NCI-H2196 (cell line): ENCODE measurements around the gene WDR44.
"Not testable (repeated sequence)": the region's sequence is repeated elsewhere in the genome, so short reads cannot be mapped to it uniquely, and the experiment has no call there.

Experiments used
- DNase-seq: peaks from one replicate; lab custom pipeline; 2025; ENCODE audit not compliant: unreplicated experiment; lab: John Stamatoyannopoulos, UW

WDR44 gene

GRCh38 chrX:118345464-118346257 is at the start of gene WDR44:
Gene WDR44, plus strand, starts transcription at chrX:118346106. Its CDS starts 398 bp downstream, at chrX:118346504.
- peak; percentile 88 for DNase-seq

GRCh38 chrX:118305827-118306226 is 40.1 kb upstream of the WDR44 start:
- not testable (repeated sequence) for DNase-seq

GRCh38 chrX:118315529-118315928 is 30.4 kb upstream of the WDR44 start:
- no peak for DNase-seq

- DNase-seq, result no peak
Observed at GRCh38 chrX:118324588-118324987, 21.3 kb upstream of the WDR44 start.

GRCh38 chrX:118325453-118325852 is 20.5 kb upstream of the WDR44 start:
- no peak for DNase-seq

GRCh38 chrX:118329175-118329574 is 16.7 kb upstream of the WDR44 start:
- no peak for DNase-seq

GRCh38 chrX:118337687-118338086 is 8.2 kb upstream of the WDR44 start:
- no peak for DNase-seq

- no peak for DNase-seq
Observed at GRCh38 chrX:118338930-118339329, 7.0 kb upstream of the WDR44 start.

GRCh38 chrX:118345045-118345463 is 852 bp upstream of the WDR44 start:
- no peak for DNase-seq

GRCh38 chrX:118346258-118347094 is 570 bp downstream of the WDR44 start:
- no peak for DNase-seq

- no peak for DNase-seq
Observed at GRCh38 chrX:118347131-118347530, 1.2 kb downstream of the WDR44 start.

GRCh38 chrX:118347736-118348135 is 1.8 kb downstream of the WDR44 start:
- no peak for DNase-seq

- DNase-seq, result no peak
Observed at GRCh38 chrX:118348186-118348810, 2.4 kb downstream of the WDR44 start.

- no peak for DNase-seq
Observed at GRCh38 chrX:118349188-118349587, 3.3 kb downstream of the WDR44 start.

GRCh38 chrX:118350221-118350620 is 4.3 kb downstream of the WDR44 start:
- DNase-seq, result no peak

GRCh38 chrX:118350706-118351105 is 4.8 kb downstream of the WDR44 start:
- no peak for DNase-seq

- DNase-seq, result no peak
Observed at GRCh38 chrX:118352566-118352965, 6.7 kb downstream of the WDR44 start.

GRCh38 chrX:118353081-118353850 is 7.4 kb downstream of the WDR44 start:
- DNase-seq, result no peak

- DNase-seq, result no peak
Observed at GRCh38 chrX:118355225-118355920, 9.5 kb downstream of the WDR44 start.

- no peak for DNase-seq
Observed at GRCh38 chrX:118356154-118356701, 10.3 kb downstream of the WDR44 start.
